PC-9 (cell line): ENCODE data around the gene TTC5. TPM values are rescaled to one million over a fixed set of nuclear protein-coding genes. Genes with fewer than 3 reads are reported as not detected.

ENCODE experiments used
- BruUV-seq: library from RNA; stranded (reverse); fragments of 400-500 nt; replicated peaks from 2 replicates; lab custom pipeline; 2021; lab: Mats Ljungman, UMichigan
- CTCF ChIA-PET: fragments of 300-600 bp; sonication (Branson Sonifier 250); formaldehyde crosslinking; loops from one replicate; lab custom pipeline; 2022; ENCODE audit warnings: antibody characterized with exemption; lab: Charles Lee
- POLR2A ChIA-PET: fragments of 300-600 bp; sonication (Branson Sonifier 250); formaldehyde crosslinking; loops from one replicate; lab custom pipeline; 2022; ENCODE audit warnings: antibody characterized with exemption; ENCODE audit not compliant: unreplicated experiment; lab: Charles Lee
- DNase-seq, 2 experiments: peaks; one replicate each; pipeline versions ENCODE4 v3.0.0 to v3.0.0-alpha.2; 2015 to 2022; ENCODE audit warnings: mixed read lengths in 1 of 2
- H2AFZ ChIP-seq: fragments of 200-600 bp; sonication (generic); 2 replicates; pipeline ENCODE4 v1.8.1; 2017; ENCODE audit warnings: antibody characterized with exemption
- H3F3A ChIP-seq: fragments of 200-600 bp; sonication (generic); 2 replicates; pipeline ENCODE4 v1.8.1; 2017; ENCODE audit warnings: antibody characterized with exemption, mild to moderate bottlenecking, low read depth; ENCODE audit not compliant: insufficient read depth
- H3K27ac ChIP-seq: fragments of 200-600 bp; sonication (generic); 2 replicates; pipeline ENCODE4 v1.6.1; 2016; ENCODE audit warnings: mixed run types
- H3K27me3 ChIP-seq: fragments of 200-600 bp; sonication (generic); 2 replicates; pipeline ENCODE4 v1.6.1; 2016; ENCODE audit warnings: low read depth, mixed run types; ENCODE audit not compliant: insufficient read depth
- H3K36me3 ChIP-seq: fragments of 200-600 bp; sonication (generic); 2 replicates; pipeline ENCODE4 v1.6.1; 2016; ENCODE audit warnings: low read depth, mixed run types
- H3K4me1 ChIP-seq: fragments of 200-600 bp; sonication (generic); replicated peaks from 2 replicates; pipeline ENCODE4 v1.6.1; 2016; ENCODE audit warnings: mixed run types; ENCODE audit not compliant: insufficient read depth
- H3K4me2 ChIP-seq: fragments of 200-600 bp; sonication (generic); 2 replicates; pipeline ENCODE4 v1.6.1; 2017; ENCODE audit warnings: mixed run types
- H3K4me3 ChIP-seq: fragments of 200-600 bp; sonication (generic); 2 replicates; pipeline ENCODE4 v1.6.1; 2016; ENCODE audit warnings: mixed run types
- H3K79me2 ChIP-seq: fragments of 200-600 bp; sonication (generic); 2 replicates; pipeline ENCODE4 v1.6.1; 2017; ENCODE audit warnings: low read depth, mixed run types
- H3K9me2 ChIP-seq: fragments of 200-600 bp; sonication (generic); 2 replicates; pipeline ENCODE4 v1.8.1; 2017; ENCODE audit warnings: mild to moderate bottlenecking; ENCODE audit not compliant: insufficient read depth
- H3K9me3 ChIP-seq: fragments of 200-600 bp; sonication (generic); 2 replicates; pipeline ENCODE4 v1.8.1; 2016; ENCODE audit warnings: low read depth; ENCODE audit not compliant: insufficient read depth
- H4K20me1 ChIP-seq: fragments of 200-600 bp; sonication (generic); 2 replicates; pipeline ENCODE4 v1.8.1; 2017; ENCODE audit not compliant: insufficient read depth
- CTCF ChIP-seq: fragments of 200-600 bp; sonication (generic); conservative IDR thresholded peaks from 2 replicates; pipeline ENCODE4 v1.6.1; 2017; ENCODE audit warnings: mixed run types, antibody characterized with exemption, mild to moderate bottlenecking, moderate library complexity
- EZH2 ChIP-seq: fragments of 200-600 bp; sonication (generic); IDR thresholded peaks from 2 replicates; pipeline ENCODE4 v1.8.0; 2017; ENCODE audit warnings: antibody characterized with exemption, low read depth
- intact Hi-C: fragments of 100-400 bp; cut with micrococcal nuclease; formaldehyde crosslinking; loops from one replicate; pipeline ENCODE4 v1.10.0; 2022; ENCODE audit not compliant: unreplicated experiment
- total RNA-seq: library from RNA; stranded (reverse); gene quantifications from 2 replicates; pipeline ENCODE4 v1.2.3, GENCODE V29; 2021

TTC5 gene
- total RNA-seq, 1 experiment from 2014 or later, result 12.6 TPM

GRCh38 chr14:20332431-20332787 lies 26.7 kb upstream of the TTC5 start:
- Histone ChIP-seq H3K4me2 (peak overlapping the region; percentile 89), H3K9me2 (no peaks in the 10 kb centered on the region), H3K4me3 (peak overlapping the region; percentile 88), H3K79me2 (peaks cover 42% of the 10 kb centered on the region), H3K9me3 (no peaks in the 10 kb centered on the region), H3K36me3 (no peaks in the 10 kb centered on the region), H4K20me1 (no peaks in the 10 kb centered on the region), H3K27ac (peak overlapping the region; percentile 56), H3K27me3 (no peaks in the 10 kb centered on the region), H2AFZ (peak overlapping the region; percentile 87), H3K4me1 (peaks cover 12% of the 10 kb centered on the region; the same call in 1 of the 2 replicates), H3F3A (peaks cover 12% of the 10 kb centered on the region; the same call in 1 of the 2 replicates)
- no peak for TF ChIP-seq CTCF
- TF ChIP-seq EZH2, result no peak
- intact Hi-C loops, result no loop called here
- CTCF ChIA-PET, result no interaction called here
- no peak for DNase-seq
- POLR2A ChIA-PET, result interaction anchor here (0.5 kb wide), 2 partner anchors 8 to 10 kb away, joined by 8 to 16 read pairs; no protein-coding TSS in a partner anchor
- no TSS peak for BruUV-seq

- Histone ChIP-seq H4K20me1 (peaks cover 7% of the 10 kb centered on the region; the same call in 1 of the 2 replicates), H3K79me2 (peaks cover 51% of the 10 kb centered on the region), H3K9me3 (no peaks in the 10 kb centered on the region), H3K9me2 (no peaks in the 10 kb centered on the region), H3K36me3 (no peaks in the 10 kb centered on the region), H3K27ac (no peak overlapping the region), H3K27me3 (no peaks in the 10 kb centered on the region), H2AFZ (no peak overlapping the region), H3K4me3 (no peak overlapping the region; the same call in 1 of the 2 replicates), H3K4me2 (peak overlapping the region; percentile 53), H3K4me1 (peaks cover 12% of the 10 kb centered on the region; the same call in 1 of the 2 replicates), H3F3A (peaks cover 12% of the 10 kb centered on the region; the same call in 1 of the 2 replicates)
- TF ChIP-seq EZH2, result no peak
- TF ChIP-seq CTCF, result no peak
- ChIA-PET POLR2A (no interaction called here), CTCF (no interaction called here)
- intact Hi-C loops, result no loop called here
- no peak for DNase-seq
- TSS peak; percentile 7 for BruUV-seq
These were observed 25.4 kb upstream of the TTC5 start for GRCh38 chr14:20331053-20331613.

DNA sequence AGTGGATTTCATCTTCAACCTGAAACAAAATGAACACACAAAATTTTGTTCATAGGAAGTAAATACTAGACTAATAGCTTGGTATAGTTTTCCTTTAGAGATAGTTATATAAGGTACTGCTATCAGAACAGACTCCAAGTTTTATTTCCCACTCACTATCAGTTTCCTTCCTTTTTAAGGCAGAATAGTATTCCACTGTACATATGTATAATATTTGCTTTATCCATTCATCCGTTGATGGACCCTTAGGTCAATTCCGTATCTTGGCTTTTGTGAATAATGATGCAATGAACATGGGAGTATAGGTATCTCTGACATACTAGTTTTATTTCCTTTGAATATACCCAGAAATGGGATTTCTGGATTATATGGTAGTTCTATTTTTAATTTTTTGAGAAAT lies 23.6 kb upstream of the TTC5 start:
- POLR2A ChIA-PET, result no interaction called here
- H2AFZ ChIP-seq, result no peak overlapping the region
- no peaks in the 10 kb centered on the region for H3K9me2 ChIP-seq
- no peak overlapping the region for H3K4me2 ChIP-seq
- TF ChIP-seq EZH2, result no peak
- no peak for TF ChIP-seq CTCF
- DNase-seq, result no peak
- peaks cover 7% of the 10 kb centered on the region; the same call in 1 of the 2 replicates for H4K20me1 ChIP-seq
- H3K4me1 ChIP-seq, result peaks cover 12% of the 10 kb centered on the region; the same call in 1 of the 2 replicates
- peaks cover 51% of the 10 kb centered on the region for H3K79me2 ChIP-seq
- CTCF ChIA-PET, result interaction anchor here (0.5 to 0.7 kb wide), 2 partner anchors 64 to 765 kb away, joined by 3 to 4 read pairs; no protein-coding TSS in a partner anchor
- no peak overlapping the region for H3K4me3 ChIP-seq
- intact Hi-C loops, result loop anchor here (5.0 kb wide), 1 partner anchor 83 kb away; the partner anchor contains the start of gene TEP1
- H3K27me3 ChIP-seq, result no peaks in the 10 kb centered on the region
- H3K36me3 ChIP-seq, result no peaks in the 10 kb centered on the region
- H3F3A ChIP-seq, result peaks cover 12% of the 10 kb centered on the region; the same call in 1 of the 2 replicates
- H3K9me3 ChIP-seq, result no peaks in the 10 kb centered on the region
- BruUV-seq, result no TSS peak
- H3K27ac ChIP-seq, result no peak overlapping the region
